Putamen (tissue), 1 donor: ENCODE results near the gene CHCHD2.
"Not testable (repeated sequence)": the region's sequence is repeated elsewhere in the genome, so short reads cannot be mapped to it uniquely, and the experiment has no call there.

Source experiments
- DNase-seq: peaks from one replicate; pipeline ENCODE4 v3.0.0-alpha.2; 2016; ENCODE audit warnings: low spot score

The CHCHD2 gene

GRCh38 chr7:56083150-56083785, 23.0 kb downstream of the CHCHD2 start:
- DNase-seq, result peak; percentile 53

- DNase-seq, result no peak
These were observed 24.5 kb downstream of the CHCHD2 start for GRCh38 chr7:56081626-56082340.

- not testable (repeated sequence) for DNase-seq
These were observed 25.4 kb downstream of the CHCHD2 start for GRCh38 chr7:56080726-56081435.

GRCh38 chr7:56079450-56080185, 26.7 kb downstream of the CHCHD2 start:
- DNase-seq, result peak; percentile 87

- DNase-seq, result no peak
These were observed 28.1 kb downstream of the CHCHD2 start for GRCh38 chr7:56078196-56078595.

GRCh38 chr7:56077681-56078080, 28.6 kb downstream of the CHCHD2 start:
- no peak for DNase-seq

GRCh38 chr7:56074371-56074791, 31.9 kb downstream of the CHCHD2 start:
- DNase-seq, result peak; percentile 67

GRCh38 chr7:56066376-56066775, 39.9 kb downstream of the CHCHD2 start:
- DNase-seq, result not testable (repeated sequence)

- DNase-seq, result peak; percentile 92
These were observed 42.2 kb downstream of the CHCHD2 start, which contains the start of gene SUMF2 for GRCh38 chr7:56063882-56064625. Gene SUMF2 (plus strand): TSS chr7:56064286. CDS start chr7:56064312, 26 bp downstream.

- DNase-seq, result no peak
These were observed 42.8 kb downstream of the CHCHD2 start for GRCh38 chr7:56063500-56063881.

GRCh38 chr7:56062382-56062781, 43.9 kb downstream of the CHCHD2 start:
- no peak for DNase-seq

- no peak for DNase-seq
These were observed 52.3 kb downstream of the CHCHD2 start for GRCh38 chr7:56053993-56054392.

- no peak for DNase-seq
These were observed 52.9 kb downstream of the CHCHD2 start for GRCh38 chr7:56053379-56053778.
